OCI-LY7 (cell line): ENCODE results near the gene IQSEC2.

Experiments
- CTCF ChIP-seq: fragments of 200-600 bp; sonication (generic); conservative IDR thresholded peaks from 2 replicates; pipeline ENCODE4 v1.5.1; 2014; ENCODE audit warnings: mild to moderate bottlenecking, antibody characterized with exemption, low read length, moderate library complexity, mixed read lengths
- EZH2phosphoT487 ChIP-seq: fragments of 200-600 bp; sonication (generic); IDR thresholded peaks from 2 replicates; pipeline ENCODE4 v1.6.1; 2018; ENCODE audit warnings: low read depth, borderline replicate concordance, mild to moderate bottlenecking, mixed run types, antibody characterized with exemption, low read length, moderate library complexity, mixed read lengths

- TF ChIP-seq CTCF (no peak), EZH2phosphoT487 (no peak)
These were observed 10.2 kb upstream of the IQSEC2 start for GRCh38 chrX:53291596-53291995.
